ENCODE results near the gene NFATC1.
"Not testable (repeated sequence)": the region's sequence is repeated elsewhere in the genome, so short reads cannot be mapped to it uniquely, and the experiment has no call there.

NFATC1 gene

GRCh38 chr18:79476031-79476917 lies 80.5 kb downstream of the NFATC1 start:
- DNase-seq (ENCODE audit: low read depth in 2 of 2) = no peak

GRCh38 chr18:79476918-79477571 lies 81.3 kb downstream of the NFATC1 start:
- no peak for DNase-seq (ENCODE audit: low read depth in 2 of 2)

- DNase-seq (ENCODE audit: low read depth in 2 of 2) = no peak
These were observed 82.2 kb downstream of the NFATC1 start for GRCh38 chr18:79477711-79478483.

GRCh38 chr18:79478484-79479115 lies 82.9 kb downstream of the NFATC1 start:
- DNase-seq (ENCODE audit: low read depth in 2 of 2) = no peak

- no peak for DNase-seq (ENCODE audit: low read depth in 2 of 2)
These were observed 83.5 kb downstream of the NFATC1 start for GRCh38 chr18:79479116-79479760.

GRCh38 chr18:79479761-79480161 lies 84.0 kb downstream of the NFATC1 start:
- DNase-seq (ENCODE audit: low read depth in 2 of 2) = no peak

GRCh38 chr18:79480171-79481045 lies 84.7 kb downstream of the NFATC1 start:
- no peak for DNase-seq (ENCODE audit: low read depth in 2 of 2)

- no peak for DNase-seq (ENCODE audit: low read depth in 2 of 2)
These were observed 85.5 kb downstream of the NFATC1 start for GRCh38 chr18:79481046-79481790.

GRCh38 chr18:79483393-79483792 lies 87.7 kb downstream of the NFATC1 start:
- DNase-seq (ENCODE audit: low read depth in 2 of 2) = not testable (repeated sequence)

GRCh38 chr18:79483971-79484491 lies 88.3 kb downstream of the NFATC1 start:
- no peak for DNase-seq (ENCODE audit: low read depth in 2 of 2)

- DNase-seq (ENCODE audit: low read depth in 2 of 2) = no peak
These were observed 89.2 kb downstream of the NFATC1 start for GRCh38 chr18:79484661-79485621.

GRCh38 chr18:79485788-79486355 lies 90.1 kb downstream of the NFATC1 start:
- DNase-seq (ENCODE audit: low read depth in 2 of 2) = no peak

- no peak for DNase-seq (ENCODE audit: low read depth in 2 of 2)
These were observed 90.8 kb downstream of the NFATC1 start for GRCh38 chr18:79486356-79487182.

GRCh38 chr18:79487183-79487800 lies 91.6 kb downstream of the NFATC1 start:
- DNase-seq (ENCODE audit: low read depth in 2 of 2) = no peak

GRCh38 chr18:79487801-79488201 lies 92.1 kb downstream of the NFATC1 start:
- no peak for DNase-seq (ENCODE audit: low read depth in 2 of 2)

- no peak for DNase-seq (ENCODE audit: low read depth in 2 of 2)
These were observed 92.8 kb downstream of the NFATC1 start for GRCh38 chr18:79488311-79489050.

Measured in stimulated activated CD4-positive, alpha-beta T cell treated with anti-CD3 and anti-CD28 coated beads, Interleukin-1b, Interleukin-23, amount 100 ng/mL, for 1 hour (primary cell).